SK-N-SH treated with all-trans-retinoic acid at 6 μM for 48 hours (cell line): ENCODE measurements around the gene SLC2A4RG.

Experiments used
- ATAC-seq: fragments of 200-7000 bp; cut with Tn5 transposase; 3 replicates; pipeline ENCODE4 v1.9.1; 2020; ENCODE audit warnings: mild to moderate bottlenecking, moderate library complexity
- ARNTL ChIP-seq: fragments of 450-650 bp; formaldehyde crosslinking; IDR thresholded peaks from 2 replicates; pipeline ENCODE4 v1.5.0; 2020; ENCODE audit warnings: low read depth, mild to moderate bottlenecking, moderate library complexity, borderline replicate concordance
- BACH2 ChIP-seq: fragments of 250-450 bp; sonication (Bioruptor Pico); IDR thresholded peaks from 2 replicates; pipeline ENCODE4 v1.9.0; 2021; ENCODE audit warnings: mild to moderate bottlenecking, borderline replicate concordance
- CREB5 ChIP-seq: fragments of 250-450 bp; sonication (Bioruptor Pico); IDR thresholded peaks from 2 replicates; pipeline ENCODE4 v1.5.1; 2020; ENCODE audit warnings: low read depth, mild to moderate bottlenecking, moderate library complexity
- CSDC2 ChIP-seq: fragments of 250-450 bp; sonication (Bioruptor Pico); IDR thresholded peaks from 2 replicates; pipeline ENCODE4 v1.5.0; 2020; ENCODE audit warnings: mild to moderate bottlenecking, moderate library complexity
- CSRNP3 ChIP-seq: fragments of 250-450 bp; sonication (Bioruptor Pico); IDR thresholded peaks from 2 replicates; pipeline ENCODE4 v1.5.1; 2021; ENCODE audit warnings: mild to moderate bottlenecking, moderate library complexity
- ESRRG ChIP-seq: fragments of 250-450 bp; sonication (Bioruptor Pico); IDR thresholded peaks from 2 replicates; pipeline ENCODE4 v1.6.1; 2021; ENCODE audit warnings: mild to moderate bottlenecking
- GLIS3 ChIP-seq: fragments of 250-450 bp; sonication (Bioruptor Pico); IDR thresholded peaks from 2 replicates; pipeline ENCODE4 v1.5.0; 2020; ENCODE audit warnings: mild to moderate bottlenecking, moderate library complexity
- ISL1 ChIP-seq: fragments of 250-450 bp; sonication (Bioruptor Pico); IDR thresholded peaks from 2 replicates; pipeline ENCODE4 v2.1.2; 2022; ENCODE audit warnings: mild to moderate bottlenecking, moderate library complexity
- OSR1 ChIP-seq: fragments of 250-450 bp; sonication (Bioruptor Pico); IDR thresholded peaks from 2 replicates; pipeline ENCODE4 v1.8.0; 2022; ENCODE audit warnings: moderate library complexity, mild to moderate bottlenecking, inconsistent platforms
- PATZ1 ChIP-seq: fragments of 250-450 bp; sonication (Bioruptor Pico); IDR thresholded peaks from 2 replicates; pipeline ENCODE4 v1.8.0; 2020; ENCODE audit warnings: mild to moderate bottlenecking, moderate library complexity, borderline replicate concordance
- POU6F1 ChIP-seq: fragments of 250-450 bp; sonication (Bioruptor Pico); IDR thresholded peaks from 2 replicates; pipeline ENCODE4 v1.8.0; 2021; ENCODE audit warnings: low read depth, mild to moderate bottlenecking, moderate library complexity, borderline replicate concordance
- PPARA ChIP-seq: fragments of 250-450 bp; sonication (Bioruptor Pico); IDR thresholded peaks from 2 replicates; pipeline ENCODE4 v1.5.0; 2020; ENCODE audit warnings: mild to moderate bottlenecking, borderline replicate concordance
- RARB ChIP-seq: fragments of 250-450 bp; sonication (Bioruptor Pico); IDR thresholded peaks from 2 replicates; pipeline ENCODE4 v1.8.0; 2021; ENCODE audit warnings: mild to moderate bottlenecking, moderate library complexity
- SNAI2 ChIP-seq: fragments of 250-450 bp; sonication (Bioruptor Pico); IDR thresholded peaks from 2 replicates; pipeline ENCODE4 v1.5.0; 2020; ENCODE audit warnings: mild to moderate bottlenecking, moderate library complexity
- TCF4 ChIP-seq: fragments of 250-450 bp; sonication (Bioruptor Pico); IDR thresholded peaks from 2 replicates; pipeline ENCODE4 v1.8.0; 2021; ENCODE audit warnings: mild to moderate bottlenecking, moderate library complexity, borderline replicate concordance
- TOX ChIP-seq: fragments of 250-450 bp; sonication (Bioruptor Pico); IDR thresholded peaks from 2 replicates; pipeline ENCODE4 v1.8.0; 2021; ENCODE audit warnings: mild to moderate bottlenecking, moderate library complexity, borderline replicate concordance
- TSHZ2 ChIP-seq: fragments of 250-450 bp; sonication (Bioruptor Pico); IDR thresholded peaks from 2 replicates; pipeline ENCODE4 v1.5.0; 2020; ENCODE audit warnings: mild to moderate bottlenecking, moderate library complexity
- ZC3H10 ChIP-seq: fragments of 250-450 bp; sonication (Bioruptor Pico); IDR thresholded peaks from 2 replicates; pipeline ENCODE4 v1.5.1; 2021; ENCODE audit warnings: mild to moderate bottlenecking, moderate library complexity
- ZFP3 ChIP-seq: fragments of 250-450 bp; sonication (Bioruptor Pico); IDR thresholded peaks from 2 replicates; pipeline ENCODE4 v1.5.0; 2020; ENCODE audit warnings: mild to moderate bottlenecking, moderate library complexity
- ZFP30 ChIP-seq: fragments of 450-650 bp; formaldehyde crosslinking; IDR thresholded peaks from 2 replicates; pipeline ENCODE4 v1.5.0; 2022; ENCODE audit warnings: mild to moderate bottlenecking, moderate library complexity
- ZNF565 ChIP-seq: fragments of 450-650 bp; formaldehyde crosslinking; conservative IDR thresholded peaks from 2 replicates; pipeline ENCODE4 v1.5.0; 2020; ENCODE audit warnings: low read depth, mild to moderate bottlenecking, moderate library complexity
- ZNF70 ChIP-seq: fragments of 450-650 bp; formaldehyde crosslinking; IDR thresholded peaks from 2 replicates; pipeline ENCODE4 v1.5.0; 2020; ENCODE audit warnings: mild to moderate bottlenecking, moderate library complexity
- ZNF8 ChIP-seq: fragments of 450-650 bp; formaldehyde crosslinking; IDR thresholded peaks from 2 replicates; pipeline ENCODE4 v1.5.0; 2020; ENCODE audit warnings: mild to moderate bottlenecking, moderate library complexity

The SLC2A4RG gene

GRCh38 chr20:63739130-63740069, at the start of gene SLC2A4RG:
SLC2A4RG (plus strand) TSS chr20:63739776; CDS start chr20:63739913, 137 bp downstream.
- TF ChIP-seq GLIS3 (CRISPR knock-in tag) = no peak
- no peak for TF ChIP-seq ZNF70 (CRISPR knock-in tag)
- TF ChIP-seq CREB5 (CRISPR knock-in tag) = no peak
- TF ChIP-seq TOX = no peak
- TF ChIP-seq CSDC2 (CRISPR knock-in tag) = no peak
- TF ChIP-seq ZNF565 (CRISPR knock-in tag) = no peak
- TF ChIP-seq ZFP3 (CRISPR knock-in tag) = no peak
- no peak for TF ChIP-seq ARNTL (CRISPR knock-in tag)
- TF ChIP-seq POU6F1 (CRISPR knock-in tag) = no peak
- no peak for TF ChIP-seq TCF4 (CRISPR knock-in tag)
- no peak for TF ChIP-seq OSR1 (CRISPR knock-in tag)
- TF ChIP-seq ZFP30 = no peak
- TF ChIP-seq TSHZ2 (CRISPR knock-in tag) = no peak
- no peak for TF ChIP-seq PPARA (CRISPR knock-in tag)
- no peak for TF ChIP-seq PATZ1 (CRISPR knock-in tag)
- TF ChIP-seq ISL1 (CRISPR knock-in tag) = no peak
- TF ChIP-seq, all 23 proteins: peak for 0

GRCh38 chr20:63690003-63690897, 49.3 kb upstream of the SLC2A4RG start:
- ATAC-seq = no peak
- TF ChIP-seq BACH2 (CRISPR knock-in tag) = no peak
- TF ChIP-seq ZC3H10 (CRISPR knock-in tag) = no peak
- no peak for TF ChIP-seq ZNF8 (CRISPR knock-in tag)
- TF ChIP-seq OSR1 (CRISPR knock-in tag) = no peak
- no peak for TF ChIP-seq SNAI2 (CRISPR knock-in tag)
- TF ChIP-seq GLIS3 (CRISPR knock-in tag) = no peak
- TF ChIP-seq RARB (CRISPR knock-in tag) = no peak
- TF ChIP-seq CSDC2 (CRISPR knock-in tag) = no peak
- no peak for TF ChIP-seq TOX
- no peak for TF ChIP-seq PPARA (CRISPR knock-in tag)
- no peak for TF ChIP-seq ESRRG (CRISPR knock-in tag)
- no peak for TF ChIP-seq ZFP30
- TF ChIP-seq ARNTL (CRISPR knock-in tag) = no peak
- no peak for TF ChIP-seq ISL1 (CRISPR knock-in tag)
- TF ChIP-seq CREB5 (CRISPR knock-in tag) = no peak
- no peak for TF ChIP-seq ZFP3 (CRISPR knock-in tag)
- TF ChIP-seq POU6F1 (CRISPR knock-in tag) = no peak
- TF ChIP-seq CSRNP3 (CRISPR knock-in tag) = no peak

More at GRCh38 chr20:63739130-63740069, at the start of gene SLC2A4RG:
- ATAC-seq = peak; percentile 58
